ENCODE measurements around the gene SCRN1.

SCRN1 gene, protein sequence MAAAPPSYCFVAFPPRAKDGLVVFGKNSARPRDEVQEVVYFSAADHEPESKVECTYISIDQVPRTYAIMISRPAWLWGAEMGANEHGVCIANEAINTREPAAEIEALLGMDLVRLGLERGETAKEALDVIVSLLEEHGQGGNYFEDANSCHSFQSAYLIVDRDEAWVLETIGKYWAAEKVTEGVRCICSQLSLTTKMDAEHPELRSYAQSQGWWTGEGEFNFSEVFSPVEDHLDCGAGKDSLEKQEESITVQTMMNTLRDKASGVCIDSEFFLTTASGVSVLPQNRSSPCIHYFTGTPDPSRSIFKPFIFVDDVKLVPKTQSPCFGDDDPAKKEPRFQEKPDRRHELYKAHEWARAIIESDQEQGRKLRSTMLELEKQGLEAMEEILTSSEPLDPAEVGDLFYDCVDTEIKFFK

GRCh38 chr7:29989257-29989995 lies at the start of gene SCRN1:
SCRN1 (minus strand) TSS chr7:29989801; CDS start chr7:29969067, 20,734 bp downstream.
- peak in 1 of 4 experiments; percentile 6 for DNase-seq

DNA sequence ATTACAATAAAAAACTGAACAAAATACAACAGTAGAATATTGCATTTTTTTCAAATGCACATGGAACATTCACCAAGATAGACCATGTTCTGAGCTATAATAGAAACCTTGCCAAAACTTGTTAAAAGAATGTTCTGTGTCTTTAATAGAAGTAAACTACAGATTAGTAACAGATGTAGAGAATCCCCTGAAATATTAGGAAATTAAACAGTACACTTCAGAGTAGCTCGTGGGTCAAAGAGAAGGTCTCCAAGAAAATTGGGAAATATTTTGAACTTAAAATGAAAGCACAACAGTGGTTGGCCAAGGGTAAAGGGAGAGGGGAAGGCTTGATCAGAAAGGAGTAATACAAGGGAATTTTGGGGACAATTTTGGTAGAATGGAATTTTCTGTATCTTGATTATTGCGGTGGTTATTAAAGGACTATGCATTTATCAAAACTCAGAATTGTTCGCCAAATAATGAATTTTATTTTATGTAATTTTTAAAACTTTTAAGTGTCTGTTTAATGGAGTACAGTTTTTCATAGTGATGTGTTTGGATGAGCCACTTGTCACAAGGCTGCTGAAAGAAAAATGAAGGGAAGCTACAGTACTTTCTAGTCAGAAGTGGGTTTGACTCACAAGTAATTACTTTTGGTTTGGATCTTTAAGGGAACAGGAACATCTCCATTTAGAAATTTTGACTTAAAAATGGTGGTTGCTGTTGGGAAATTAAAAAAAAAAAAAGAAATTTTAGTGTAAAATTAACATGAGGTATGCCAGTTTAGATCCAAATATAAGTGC lies 48.8 kb upstream of the SCRN1 start:
- no peak for DNase-seq

DNA sequence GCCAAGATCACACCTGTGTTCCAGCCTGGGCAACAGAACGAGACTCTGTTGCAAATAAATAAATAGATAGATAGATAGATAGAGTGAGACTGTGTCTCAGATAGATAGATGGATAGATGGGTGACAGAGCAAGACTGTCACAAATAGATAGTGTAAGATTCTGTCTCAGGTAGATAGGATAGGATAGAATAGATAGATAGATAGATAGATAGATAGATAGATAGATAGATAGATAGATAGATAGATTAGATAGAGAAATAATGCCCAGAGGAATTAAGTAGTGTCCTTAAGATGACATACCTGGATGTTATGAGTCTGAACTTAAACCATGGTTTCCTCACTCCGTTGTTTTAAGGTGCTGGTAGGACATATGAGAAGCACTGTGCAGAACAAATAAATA lies 46.6 kb upstream of the SCRN1 start:
- DNase-seq, result no peak

DNA sequence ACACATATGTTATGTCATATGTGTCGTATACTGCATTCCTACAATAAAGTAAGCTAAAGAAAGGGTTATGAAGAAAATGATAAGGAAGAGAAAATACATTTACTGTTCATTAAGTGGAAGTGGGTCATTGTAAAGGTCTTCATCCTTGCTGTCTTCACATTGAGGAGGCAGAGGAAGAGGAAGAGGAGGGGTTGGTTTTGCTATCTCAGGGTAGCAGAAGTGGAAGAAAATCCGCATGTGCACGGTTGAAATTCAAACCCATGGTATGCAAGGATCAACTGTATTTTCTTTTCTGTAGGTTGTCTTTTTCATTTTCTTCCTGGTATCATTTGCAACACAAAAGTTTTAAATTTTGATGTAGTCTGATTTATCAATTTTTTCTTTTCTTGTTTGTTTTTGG lies 44.9 kb upstream of the SCRN1 start:
- no peak for DNase-seq

GRCh38 chr7:30032310-30033125 lies 42.9 kb upstream of the SCRN1 start:
- DNase-seq, result no peak

DNA sequence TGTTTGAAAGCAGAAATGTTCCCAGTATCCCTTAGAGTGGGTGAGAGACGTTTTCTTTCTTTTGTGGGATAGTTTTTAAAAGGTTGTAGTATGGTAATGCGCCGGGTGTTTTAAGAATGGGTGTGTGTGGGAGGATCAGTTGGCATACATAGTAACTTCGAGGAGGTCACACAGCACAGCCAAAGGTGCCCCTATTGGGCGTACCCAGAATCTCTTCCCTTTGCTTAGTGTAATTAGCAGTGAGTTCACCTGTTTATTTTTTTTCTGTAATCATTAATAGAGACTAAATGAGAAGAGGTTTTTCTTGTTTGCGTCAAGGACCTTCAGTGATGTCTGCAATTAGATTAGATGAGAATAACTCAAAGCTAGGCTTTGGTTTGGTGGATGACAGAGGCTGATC lies 40.1 kb upstream of the SCRN1 start:
- DNase-seq, result no peak

DNA sequence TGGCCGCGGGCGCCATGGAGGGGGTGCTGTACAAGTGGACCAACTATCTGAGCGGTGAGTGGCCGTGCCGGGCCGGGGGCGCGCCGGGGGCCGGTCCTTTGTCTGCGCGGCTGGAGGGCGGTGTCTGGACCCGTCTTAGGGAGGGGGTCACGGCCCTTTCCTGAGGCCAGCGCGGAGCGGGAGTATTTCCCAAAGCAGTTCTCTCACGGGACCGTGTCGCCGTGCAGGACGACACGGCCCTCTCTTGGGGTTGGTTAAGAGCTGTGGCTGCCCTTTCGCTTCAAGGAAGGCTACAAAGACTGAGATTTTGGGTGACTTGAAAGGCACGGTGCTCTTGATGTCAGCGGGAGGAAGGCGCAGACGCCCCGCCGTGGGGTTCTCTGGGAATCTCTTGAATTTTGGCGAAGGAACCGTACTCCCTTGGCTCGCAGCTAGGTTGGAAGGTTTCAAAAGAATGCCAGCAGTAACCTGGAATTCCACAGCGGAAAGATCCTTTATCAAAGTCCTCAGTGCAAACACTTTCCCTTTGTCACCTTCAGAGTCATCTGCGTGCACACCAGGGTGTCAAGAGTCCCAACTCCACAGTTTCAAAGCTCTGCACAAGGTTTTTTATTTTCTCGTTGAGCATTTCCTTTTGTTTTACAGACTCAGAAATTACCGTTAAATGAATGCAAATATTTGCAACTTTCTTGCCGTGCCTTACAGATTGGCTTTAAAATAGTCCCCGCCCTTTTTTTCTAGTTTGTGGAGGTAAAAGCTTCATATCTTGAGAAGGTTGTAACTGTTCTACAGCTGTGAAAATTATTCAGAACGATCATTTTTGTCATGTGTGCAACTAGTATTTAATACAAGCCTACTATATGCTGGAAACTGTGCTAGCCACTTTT lies 39.4 kb upstream of the SCRN1 start:
- DNase-seq, result peak in 3 of 4 experiments; percentile 19 to 41 (median 38)

- peak; percentile 71 to 76 (median 72) for DNase-seq
Observed at GRCh38 chr7:30028216-30028748, 38.7 kb upstream of the SCRN1 start, which contains the start of gene PLEKHA8. PLEKHA8 (plus strand) TSS chr7:30028412; CDS start chr7:30028763, 351 bp downstream.

DNA sequence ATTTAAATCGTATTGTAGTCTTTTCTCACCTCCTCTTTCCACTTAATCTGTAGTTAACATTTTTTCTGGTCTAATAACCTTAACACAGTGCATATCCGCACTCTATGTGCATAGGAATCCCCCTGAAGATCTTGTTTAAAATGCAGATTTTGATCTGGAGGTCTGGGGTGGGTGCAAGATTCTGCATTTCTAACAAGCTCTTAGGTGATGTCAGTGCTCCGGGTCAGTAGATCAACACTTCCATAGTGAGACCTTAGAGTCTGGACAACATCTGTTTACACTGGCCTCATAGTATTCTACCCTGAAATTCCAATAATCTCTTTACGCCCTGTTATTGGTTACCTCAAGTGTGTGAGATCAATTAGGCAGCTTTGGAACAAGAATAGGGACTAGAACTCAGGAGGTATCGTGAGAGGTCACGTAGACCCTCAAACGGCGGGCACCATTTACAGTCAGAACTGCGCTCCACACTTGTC lies 38.2 kb upstream of the SCRN1 start:
- no peak for DNase-seq

- peak in 2 of 4 experiments; percentile 10 to 12 for DNase-seq
Observed at GRCh38 chr7:30027065-30027456, 37.5 kb upstream of the SCRN1 start.

GRCh38 chr7:30026229-30027064 lies 36.8 kb upstream of the SCRN1 start, which contains the start of gene FKBP14:
FKBP14 (minus strand) TSS chr7:30026702; CDS start chr7:30026508, 194 bp downstream.
- peak; percentile 69 to 82 (median 78) for DNase-seq

DNA sequence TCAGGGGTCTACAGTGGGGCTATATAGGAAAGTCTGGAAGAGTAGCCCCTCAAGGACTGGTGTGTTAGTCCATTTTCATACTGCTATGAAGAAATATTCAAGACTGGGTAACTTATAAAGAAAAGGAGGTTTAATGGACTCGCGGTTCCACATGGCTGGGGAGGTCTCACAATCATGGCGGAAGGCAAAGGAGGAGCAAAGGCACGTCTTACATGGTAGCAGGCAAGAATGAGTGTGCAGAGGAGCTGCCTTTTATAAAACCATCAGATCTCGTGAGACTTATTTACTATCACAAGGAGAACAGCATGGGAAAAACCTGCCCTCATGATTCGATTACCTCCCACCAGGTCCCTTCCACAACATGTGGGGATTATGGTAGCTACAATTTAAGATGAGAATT lies 33.9 kb upstream of the SCRN1 start:
- no peak for DNase-seq

- DNase-seq, result no peak
Observed at GRCh38 chr7:30022991-30023390, 33.4 kb upstream of the SCRN1 start.

GRCh38 chr7:30020535-30020934 lies 30.9 kb upstream of the SCRN1 start:
- DNase-seq, result no peak

GRCh38 chr7:30019960-30020359 lies 30.4 kb upstream of the SCRN1 start:
- DNase-seq, result no peak

DNA sequence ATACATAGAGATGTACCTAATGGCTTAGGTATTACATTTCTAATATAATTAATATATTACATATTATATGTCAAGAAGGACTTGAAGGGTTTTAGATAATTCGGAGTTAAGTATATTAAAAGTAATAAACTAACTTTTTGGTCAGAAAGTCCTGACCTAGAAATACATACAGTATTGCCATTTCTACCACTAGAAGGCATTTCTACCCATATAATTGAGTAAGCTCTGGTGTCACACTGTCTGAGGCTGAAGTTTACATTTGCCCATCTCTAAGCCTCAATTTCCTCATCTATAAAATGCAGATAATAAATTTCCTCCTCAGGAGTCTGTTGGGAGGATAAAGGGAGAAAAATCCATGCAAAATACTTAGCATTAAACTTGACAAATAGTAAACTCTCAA lies 29.8 kb upstream of the SCRN1 start:
- no peak for DNase-seq

DNA sequence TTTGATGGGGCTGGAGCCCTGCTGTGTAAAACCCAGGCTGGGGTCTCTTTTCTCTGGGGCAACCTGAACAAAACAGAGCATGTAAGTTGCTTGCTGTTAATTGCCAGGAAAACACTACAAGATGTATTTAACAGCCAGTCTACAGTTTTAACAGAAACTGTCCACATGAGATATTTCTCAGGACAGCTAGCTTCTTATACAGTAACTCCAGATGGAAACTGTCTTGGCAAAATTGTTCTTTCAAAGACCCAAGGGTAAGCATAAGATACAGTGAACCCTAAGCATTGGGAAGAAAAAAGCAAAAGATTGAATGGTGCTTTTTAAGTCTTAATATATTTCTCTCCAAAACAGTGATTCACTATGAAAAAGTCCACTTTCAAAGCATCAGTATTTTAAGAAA lies 28.9 kb upstream of the SCRN1 start:
- no peak for DNase-seq

- no peak for DNase-seq
Observed at GRCh38 chr7:30012757-30013156, 23.2 kb upstream of the SCRN1 start.

GRCh38 chr7:30010021-30010420 lies 20.4 kb upstream of the SCRN1 start:
- no peak for DNase-seq

DNA sequence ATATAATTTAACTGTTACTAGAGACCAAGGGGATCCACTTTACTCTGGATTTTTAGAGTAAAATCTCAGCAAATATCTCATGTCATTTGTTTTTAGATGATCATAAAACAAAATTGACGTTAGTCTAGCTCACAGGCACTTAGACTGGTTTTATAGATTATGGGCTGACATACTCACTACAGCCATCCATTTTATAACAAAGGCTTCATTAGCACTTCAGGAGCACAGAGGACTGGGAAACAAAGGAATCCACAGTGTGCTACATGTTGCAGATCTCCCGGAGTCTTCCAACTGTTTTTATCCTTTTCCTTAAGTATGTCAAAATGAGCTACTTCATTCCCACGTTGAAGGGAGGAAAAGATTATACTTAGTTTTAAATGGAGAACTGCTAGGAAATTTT lies 15.9 kb upstream of the SCRN1 start:
- DNase-seq, result no peak

All from activated CD4-positive, CD25-positive, alpha-beta regulatory T cell (primary cell).